Measurements from ENCODE around the gene DPP6.
"Not testable (repeated sequence)": the region's sequence is repeated elsewhere in the genome, so short reads cannot be mapped to it uniquely, and the experiment has no call there.

The DPP6 gene

GRCh38 chr7:154151306-154151705, 99.1 kb downstream of the DPP6 start:
- DNase-seq, result not testable (repeated sequence)

DNA sequence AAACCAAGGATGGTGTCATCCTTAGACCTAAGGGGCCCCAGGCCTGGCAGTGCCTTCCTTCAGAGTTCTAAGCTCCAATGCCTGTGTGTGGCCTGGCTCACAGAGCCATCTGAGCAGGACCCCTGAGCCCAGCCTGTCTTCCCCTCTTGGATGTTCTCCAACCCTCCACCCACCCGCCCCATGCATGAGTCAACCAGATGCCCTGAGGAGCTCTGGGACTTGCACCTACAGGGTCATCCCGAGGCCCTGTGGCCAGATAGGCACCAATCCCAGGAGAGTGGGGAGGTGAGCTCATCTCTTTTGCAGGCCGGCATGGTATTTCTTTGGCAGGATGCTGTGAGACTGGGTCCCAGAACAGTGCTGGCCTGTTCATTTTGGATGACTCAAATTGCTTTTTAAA, 103.7 kb downstream of the DPP6 start:
- DNase-seq, result not testable (repeated sequence)

DNA sequence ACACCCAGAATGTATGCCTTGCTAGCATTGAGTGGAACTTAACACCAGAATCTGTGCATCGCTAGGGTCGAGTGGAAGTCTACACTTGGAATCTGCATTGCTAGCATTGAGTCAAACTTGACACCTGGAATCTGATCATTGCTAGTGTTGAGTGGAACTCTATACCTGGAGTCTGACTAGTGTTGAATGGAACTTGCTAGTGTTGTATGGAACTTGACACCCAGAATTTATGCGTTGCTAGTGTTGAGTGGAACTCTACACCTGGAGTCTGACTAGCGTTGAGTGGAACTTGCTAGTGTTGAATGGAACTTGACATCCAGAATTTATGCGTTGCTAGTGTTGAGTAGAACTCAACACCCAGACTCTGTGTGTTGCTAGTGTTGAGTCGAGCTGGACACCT, 110.7 kb downstream of the DPP6 start:
- not testable (repeated sequence) for DNase-seq

- not testable (repeated sequence) for DNase-seq
Observed at GRCh38 chr7:154163642-154164041, 111.4 kb downstream of the DPP6 start.

DNA sequence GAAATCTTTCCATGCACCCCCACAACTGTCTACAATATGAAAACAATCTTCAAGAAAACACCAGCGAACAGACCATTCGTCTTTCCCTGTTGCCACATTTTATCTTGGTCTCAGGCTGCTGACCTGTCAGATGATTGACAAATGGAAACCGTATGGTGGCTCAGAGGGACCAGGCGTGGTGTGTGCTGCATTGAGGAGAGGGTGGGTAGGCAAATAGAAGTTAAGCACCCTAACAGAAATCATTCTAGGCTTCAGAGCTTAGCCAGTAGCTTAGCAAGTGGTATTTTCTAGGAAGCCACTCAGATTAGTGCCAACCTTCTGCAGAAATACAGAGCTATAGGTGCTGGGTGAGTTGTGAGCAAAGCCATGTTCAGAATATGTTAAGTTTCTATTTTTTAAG, 114.9 kb downstream of the DPP6 start:
- DNase-seq, result no peak

DNA sequence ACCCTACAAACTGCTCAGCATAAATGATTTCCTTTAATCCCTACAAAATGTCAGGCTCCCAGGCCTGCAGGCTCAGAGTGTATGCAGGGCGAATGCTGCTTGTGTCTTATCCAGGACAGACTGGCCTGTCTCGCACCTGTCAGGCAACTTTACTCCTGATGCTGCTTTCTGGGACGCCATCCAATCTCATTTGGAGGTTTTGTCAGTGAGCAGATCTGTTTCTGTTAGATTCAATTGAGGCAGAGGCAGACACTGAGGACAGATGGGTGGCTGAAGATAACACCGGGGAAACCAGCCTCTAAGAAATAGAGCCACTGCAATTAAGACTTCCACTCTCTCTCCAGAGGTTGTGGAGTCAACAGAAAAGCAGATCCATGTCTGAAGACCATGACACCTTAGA, 115.6 kb downstream of the DPP6 start:
- DNase-seq, result no peak

DNA sequence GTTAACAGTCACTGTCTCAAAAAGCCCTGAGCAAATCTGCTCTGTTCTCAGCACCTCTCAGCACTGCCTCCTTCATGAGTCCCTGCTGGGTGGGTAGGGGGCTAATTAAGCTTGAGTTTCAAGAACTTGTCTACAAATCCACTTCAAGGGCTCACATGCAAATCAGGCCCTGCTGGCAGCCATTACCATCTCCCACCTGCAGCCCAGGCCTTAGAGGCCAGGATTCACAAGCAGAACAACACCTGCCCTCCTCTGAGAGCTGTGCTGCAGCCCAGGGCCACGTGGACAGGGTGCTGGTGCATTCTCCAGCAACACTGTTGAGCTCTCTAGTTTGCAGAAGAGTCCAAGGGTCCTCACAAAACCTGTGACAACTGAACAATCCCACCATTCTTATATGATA, 119.2 kb downstream of the DPP6 start:
- no peak for DNase-seq

GRCh38 chr7:154172236-154172635, 120.0 kb downstream of the DPP6 start:
- DNase-seq, result no peak

- no peak for DNase-seq
Observed at GRCh38 chr7:154177584-154177983, 125.4 kb downstream of the DPP6 start.

DNA sequence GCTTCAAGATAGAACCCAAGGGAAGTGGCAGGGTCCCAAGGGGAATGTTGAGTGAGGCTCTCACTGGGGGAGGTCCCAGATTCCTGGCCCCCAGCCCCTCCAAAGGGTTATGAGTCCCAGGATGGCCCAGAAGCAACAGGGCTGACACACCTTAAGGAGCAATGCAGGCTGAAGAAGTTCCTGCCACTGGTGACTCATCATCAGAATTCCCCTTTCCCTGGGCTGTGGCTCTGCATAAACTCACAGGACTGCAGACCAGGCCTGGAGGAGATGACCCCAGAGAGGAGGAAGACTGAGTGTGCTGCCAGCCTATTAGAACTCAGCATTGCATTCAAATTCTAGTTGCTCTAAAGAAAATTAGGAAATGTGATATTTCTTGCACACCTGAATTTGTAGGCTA, 126.7 kb downstream of the DPP6 start:
- DNase-seq, result no peak

DNA sequence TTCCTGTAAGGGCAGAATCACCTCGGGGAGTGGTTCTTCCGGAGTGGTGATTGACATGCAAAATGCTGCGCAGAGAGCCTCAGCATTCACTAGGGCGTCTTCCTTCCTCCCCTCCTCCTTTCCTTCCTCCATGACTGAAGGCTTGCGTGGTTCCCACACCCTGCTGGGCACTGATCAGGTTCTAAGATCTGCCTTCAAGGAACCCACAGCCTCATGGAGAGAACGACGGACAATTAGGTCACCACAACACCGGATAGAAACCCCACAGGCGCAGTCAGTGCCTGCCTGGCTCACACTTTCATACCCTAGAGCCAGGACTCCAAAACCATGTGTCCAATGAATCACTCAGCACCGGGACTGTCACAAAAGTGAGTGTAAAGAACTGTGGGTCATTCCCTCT, 131.3 kb downstream of the DPP6 start:
- DNase-seq, result no peak

GRCh38 chr7:154183946-154184345, 131.7 kb downstream of the DPP6 start:
- no peak for DNase-seq

GRCh38 chr7:154186811-154187210, 134.6 kb downstream of the DPP6 start:
- DNase-seq, result no peak

DNA sequence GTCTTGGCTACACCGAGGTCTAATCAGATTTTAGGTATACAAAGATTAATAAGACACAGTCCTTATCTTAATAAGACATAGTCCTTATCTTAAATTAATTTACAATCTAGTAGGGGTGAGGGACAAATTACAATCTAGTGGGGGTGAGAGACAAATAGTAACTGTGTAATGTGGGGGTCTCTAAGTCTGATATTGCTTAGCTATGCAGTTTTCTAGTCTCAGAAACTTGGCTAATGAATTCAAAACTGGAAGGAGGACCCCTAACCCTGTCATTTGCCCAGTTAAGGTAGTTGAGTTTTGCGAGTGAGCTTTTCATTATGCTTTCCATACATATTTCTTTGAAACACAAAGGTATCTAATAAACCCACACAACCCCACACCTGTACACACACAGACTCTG, 136.1 kb downstream of the DPP6 start:
- no peak for DNase-seq

DNA sequence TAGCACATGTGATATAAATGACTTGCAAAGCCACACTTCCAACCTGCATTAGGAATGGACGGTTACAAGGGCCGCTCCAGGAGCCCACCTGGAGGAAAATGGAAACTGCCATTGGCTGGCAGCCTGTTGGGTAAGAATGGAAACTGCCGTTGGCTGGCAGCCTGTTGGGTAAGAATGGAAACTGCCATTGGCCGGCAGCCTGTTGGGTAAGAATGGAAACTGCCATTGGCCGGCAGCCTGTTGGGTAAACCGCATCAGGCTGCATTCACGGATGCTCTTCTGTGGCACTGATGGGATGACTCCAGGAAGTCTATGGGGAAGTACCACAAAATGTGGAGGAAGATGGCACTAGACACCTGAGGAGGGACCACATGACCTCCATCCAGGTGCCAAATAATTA, 143.1 kb downstream of the DPP6 start:
- no peak for DNase-seq

DNA sequence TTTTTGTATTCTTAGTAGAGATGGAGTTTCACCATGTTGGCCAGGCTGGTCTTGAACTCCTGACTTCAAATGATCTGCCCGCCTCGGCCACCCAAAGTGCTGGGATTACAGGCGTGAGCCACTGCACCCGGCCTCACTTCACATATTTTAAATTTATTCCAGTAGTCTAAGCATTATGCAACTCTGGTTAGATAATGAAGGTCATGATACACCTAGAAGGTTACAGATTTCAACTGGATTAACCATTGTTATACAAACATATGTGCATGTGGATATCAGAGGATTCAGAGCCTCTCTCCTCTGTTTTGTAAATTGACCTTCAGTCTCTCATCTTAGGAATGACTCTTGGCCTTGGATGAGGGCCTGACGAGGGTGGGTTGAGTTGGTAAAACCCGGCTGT, 146.3 kb downstream of the DPP6 start:
- DNase-seq, result no peak

DNA sequence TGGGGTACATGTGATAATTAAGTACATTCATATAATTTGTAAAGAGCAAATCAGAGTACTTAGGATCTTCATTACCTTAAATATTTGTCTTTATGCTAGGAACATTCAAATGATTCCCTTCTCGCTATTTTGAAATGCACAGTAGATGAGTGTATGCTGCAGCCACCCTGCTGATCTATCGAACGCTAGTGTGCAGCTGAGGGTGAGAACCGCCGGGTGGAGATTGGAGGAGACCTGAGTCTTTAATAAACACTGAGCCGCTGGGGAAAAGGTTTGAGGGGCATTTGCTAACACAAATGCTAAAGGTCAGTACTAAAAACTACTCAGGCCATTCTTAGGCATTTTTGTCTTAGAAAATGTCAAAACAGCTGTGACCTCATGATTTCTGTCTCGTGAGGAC, 148.0 kb downstream of the DPP6 start:
- no peak for DNase-seq

DNA sequence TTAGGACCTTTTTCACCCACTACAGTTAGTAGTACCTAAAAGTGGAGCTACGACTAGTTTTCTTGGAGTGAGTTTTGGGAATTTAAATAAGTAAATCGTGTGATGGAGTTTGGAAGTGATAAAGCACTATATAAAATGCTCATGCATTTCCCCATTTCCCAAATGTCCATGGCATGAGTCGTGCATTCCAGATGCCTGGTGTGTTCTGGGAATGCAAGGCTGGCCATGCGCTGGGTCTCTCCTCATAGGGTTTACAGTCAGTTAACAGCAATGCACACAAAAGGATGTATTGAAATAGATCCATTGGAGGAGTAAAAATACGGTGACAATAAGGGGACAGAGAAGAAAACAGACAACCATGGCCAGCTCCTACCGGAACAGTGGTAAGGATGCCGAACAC, 149.8 kb downstream of the DPP6 start:
- no peak for DNase-seq

DNA sequence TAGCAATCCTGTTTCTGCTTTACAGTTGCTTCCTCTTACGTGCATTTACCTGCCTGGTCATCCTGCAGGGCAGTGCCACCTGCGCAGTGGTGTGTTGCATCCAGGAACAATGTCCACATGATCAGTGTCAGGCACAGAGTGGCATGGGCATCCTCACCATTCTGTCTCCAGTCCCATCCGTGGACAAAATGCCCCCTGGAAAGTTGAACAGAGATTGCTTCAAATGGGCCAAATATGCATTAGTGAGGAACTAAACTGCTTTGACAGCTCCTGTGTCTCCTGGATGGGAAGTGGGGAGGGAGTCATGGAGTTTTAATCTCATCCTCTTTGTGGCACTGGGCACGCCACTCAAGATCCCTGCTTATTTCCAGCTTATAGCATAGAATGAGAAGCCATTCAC, 151.8 kb downstream of the DPP6 start:
- no peak for DNase-seq

DNA sequence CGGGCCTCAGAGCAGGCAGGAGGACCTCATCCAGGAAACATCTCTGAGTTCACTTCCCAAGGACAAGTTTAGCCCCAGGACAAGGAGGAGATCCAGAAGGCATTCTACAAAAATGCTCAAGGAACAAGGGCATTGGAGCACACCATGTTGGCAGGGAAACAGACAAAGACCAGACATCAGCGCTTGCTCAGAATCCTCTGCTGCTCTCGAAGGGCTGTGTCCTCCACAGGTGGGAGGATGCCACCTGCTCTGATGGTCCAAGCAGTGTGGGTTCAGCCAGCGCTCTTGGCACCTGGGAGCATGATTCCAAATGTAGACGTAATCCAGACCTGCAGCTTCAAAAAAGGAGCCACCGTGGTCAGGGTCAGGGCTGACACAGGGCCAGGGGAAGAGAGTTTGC, 160.7 kb downstream of the DPP6 start:
- no peak for DNase-seq

- no peak for DNase-seq
Observed at GRCh38 chr7:154217688-154218340, 165.6 kb downstream of the DPP6 start.

- no peak for DNase-seq
Observed at GRCh38 chr7:154231732-154232131, 179.5 kb downstream of the DPP6 start.

DNA sequence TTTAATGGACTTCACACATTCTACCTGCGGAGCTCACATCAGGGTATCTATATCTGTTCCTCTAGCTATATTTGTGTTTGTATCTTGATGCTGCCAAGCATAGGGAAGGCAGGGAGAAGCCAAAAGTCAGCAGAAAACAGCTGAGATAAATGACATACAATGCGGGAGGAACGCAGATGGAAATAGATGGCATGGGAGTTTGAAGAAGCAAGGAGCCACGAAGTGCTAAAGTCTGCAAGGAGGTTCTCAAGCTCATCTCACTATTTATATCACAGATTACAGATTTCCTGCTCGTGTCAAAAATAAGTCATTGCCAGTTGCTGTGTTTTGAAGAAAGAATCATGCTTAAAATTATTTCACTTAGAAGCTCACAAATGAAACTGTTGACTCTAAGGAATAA, 180.5 kb downstream of the DPP6 start:
- DNase-seq, result no peak

DNA sequence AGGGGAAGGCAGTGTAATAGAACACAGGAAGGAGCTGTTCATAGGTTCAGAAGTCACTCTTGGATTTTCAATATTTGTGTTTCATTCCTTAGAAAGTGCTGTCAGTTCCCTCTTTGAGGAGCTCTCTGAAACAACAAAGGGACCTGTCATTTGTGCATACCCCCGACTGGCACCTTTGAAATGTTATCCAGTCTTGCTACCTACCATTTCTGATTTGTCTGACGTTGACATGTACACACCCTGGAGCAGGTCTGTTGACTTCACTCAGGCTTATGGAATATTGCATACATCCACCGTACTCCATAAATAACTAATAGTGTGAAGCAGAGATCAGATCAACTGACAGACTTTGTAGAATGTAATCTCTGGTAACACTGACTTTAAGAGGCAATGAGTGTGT, 189.8 kb downstream of the DPP6 start:
- DNase-seq, result no peak

DNA sequence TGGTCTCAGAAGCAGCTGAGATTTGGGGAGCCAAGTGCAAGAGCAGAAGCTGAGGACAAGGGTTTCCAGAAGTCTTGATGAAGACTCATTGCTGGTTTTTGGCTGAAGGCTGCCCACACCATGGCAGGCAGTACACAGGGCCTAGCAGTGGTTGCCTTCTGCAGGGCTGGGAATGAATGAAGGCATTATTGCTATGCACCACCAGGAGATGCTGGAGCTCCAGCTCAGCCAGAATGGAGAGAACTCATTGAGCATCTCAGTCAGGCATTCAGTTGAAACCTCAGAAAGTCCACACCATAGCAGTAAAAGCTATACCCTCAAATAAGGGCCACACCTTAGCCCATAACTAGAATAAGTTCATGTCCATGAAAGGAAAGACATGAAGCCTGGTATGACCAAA, 190.5 kb downstream of the DPP6 start:
- DNase-seq, result no peak

GRCh38 chr7:154252046-154252445, 199.8 kb downstream of the DPP6 start:
- DNase-seq, result no peak
